ENCODE data around the gene UBASH3B. TPM values are rescaled to one million over a fixed set of nuclear protein-coding genes. Genes with fewer than 3 reads are reported as not detected.

Gene UBASH3B
- total RNA-seq, 1 experiment from 2014 or later, result 8.0 TPM

- no peaks in the 10 kb centered on the region for H3K79me2 ChIP-seq (ENCODE audit: insufficient read depth, low read length)
- H3T11ph ChIP-seq (ENCODE audit: low read length), result no peak overlapping the region
- no peak overlapping the region for H2AFZ ChIP-seq (ENCODE audit: low read length)
- no peak overlapping the region for H2BK12ac ChIP-seq (ENCODE audit: insufficient read length, low read depth, low read length)
- no peak overlapping the region for H2BK15ac ChIP-seq (ENCODE audit: low read depth, low read length)
- H3K27me3 ChIP-seq (ENCODE audit: insufficient read depth, low read length), result no peaks in the 10 kb centered on the region
- no peaks in the 10 kb centered on the region for H3K9me3 ChIP-seq (ENCODE audit: control insufficient read depth, low read depth, low read length)
- H3K79me1 ChIP-seq (ENCODE audit: insufficient read depth, low read depth, low read length, poor library complexity, severe bottlenecking), result no peaks in the 10 kb centered on the region
- WGBS (ENCODE audit: extremely low coverage, insufficient read length, low lambda C conversion rate), result no CpG with 5 or more reads among the region's 3 CpGs
- H3K23ac ChIP-seq (ENCODE audit: insufficient read length, low read depth, low read length), result no peak overlapping the region
- H3K27me3 Mint-ChIP-seq (ENCODE audit: low read depth), result no peaks in the 10 kb centered on the region; the same call in 1 of the 2 replicates
- no peak overlapping the region for H2BK5ac ChIP-seq (ENCODE audit: insufficient read length, low read length)
- H2BK120ac ChIP-seq (ENCODE audit: low read depth, low read length, poor library complexity, severe bottlenecking), result no peak overlapping the region
- H3K4ac ChIP-seq (ENCODE audit: low read depth, low read length), result no peak overlapping the region
- no peak overlapping the region for H4K5ac ChIP-seq (ENCODE audit: insufficient read length, low read depth, low read length)
- no peak for DNase-seq
- H4K8ac ChIP-seq (replicated peaks; ENCODE audit: insufficient read length, low read depth, low read length), result no peak overlapping the region
- H3K4me3 Mint-ChIP-seq, result no peak overlapping the region
- H3K56ac ChIP-seq (ENCODE audit: insufficient read length, low read depth, low read length), result no peak overlapping the region
- no peak overlapping the region for H2BK20ac ChIP-seq (ENCODE audit: low read depth, low read length, poor library complexity, severe bottlenecking)
- no peaks in the 10 kb centered on the region for H4K20me1 ChIP-seq (ENCODE audit: control insufficient read depth, insufficient read depth, insufficient read length)
- no peak overlapping the region for H3K9ac ChIP-seq (ENCODE audit: extremely low read depth, insufficient read length, low read length)
- H3K36me3 Mint-ChIP-seq (ENCODE audit: insufficient read depth in 1 of 3, low read depth in 3 of 3), result no peaks in the 10 kb centered on the region
- TF ChIP-seq CTCF (conservative IDR thresholded peaks at IDR 0.05), result no peak
- no peak overlapping the region for H3K4me2 ChIP-seq (ENCODE audit: insufficient read depth, insufficient read length, low read length)
- H3K14ac ChIP-seq (ENCODE audit: insufficient read depth, low read length), result no peak overlapping the region
- H3K18ac ChIP-seq (ENCODE audit: insufficient read length, low read depth, low read length), result no peak overlapping the region
- H3K27ac Mint-ChIP-seq, result no peak overlapping the region
- no peaks in the 10 kb centered on the region for H3K4me1 ChIP-seq (ENCODE audit: insufficient read depth, low read length)
- H3K9me3 Mint-ChIP-seq, result no peaks in the 10 kb centered on the region
- peaks cover 3 to 18% of the 10 kb centered on the region in 2 experiments for H3K4me1 Mint-ChIP-seq
- no peak overlapping the region for H3K27ac ChIP-seq (ENCODE audit: insufficient read length, low read depth, low read length)
- H4K91ac ChIP-seq (ENCODE audit: insufficient read length, low read depth, low read length), result no peak overlapping the region
- no peaks in the 10 kb centered on the region for H3K23me2 ChIP-seq (ENCODE audit: insufficient read length, low read depth, low read length, poor library complexity, severe bottlenecking)
- no peak overlapping the region for H2AK5ac ChIP-seq (ENCODE audit: insufficient read length, low read length)
Observed at GRCh38 chr11:122706291-122707088, 51.0 kb downstream of the UBASH3B start.
